Thyroid gland (tissue), 4 donors: ENCODE measurements around the gene KRTAP4-3.

Source experiments
- CTCF ChIP-seq, 6 experiments: fragments of 200-600 bp in 3 of 6; fragments of 450-650 bp in 3 of 6; sonication (generic) in 3 of 6; IDR thresholded peaks; one replicate each; pipeline ENCODE4 v1.5.1; 2016 to 2019; ENCODE audit warnings: antibody characterized with exemption in 6 of 6, mild to moderate bottlenecking in 2 of 6, inconsistent platforms in 1 of 6, moderate library complexity in 1 of 6
- POLR2A ChIP-seq, 2 donors: fragments of 450-650 bp; IDR thresholded peaks; one replicate each; pipeline ENCODE4 v1.6.1; 2017; ENCODE audit warnings: antibody characterized with exemption in 2 of 2, mild to moderate bottlenecking in 2 of 2, moderate library complexity in 1 of 2

GRCh38 chr17:41176744-41177387 is 8.8 kb upstream of the KRTAP4-3 start:
- no peak for TF ChIP-seq CTCF (IDR thresholded peaks at IDR 0.05)
- TF ChIP-seq POLR2A (IDR thresholded peaks at IDR 0.05): no peak
